B cell (primary cell): Measurements from ENCODE around the gene LILRB1.

Experiments
- CTCF ChIP-seq: fragments of 200-600 bp; IDR thresholded peaks from one replicate; pipeline ENCODE4 v1.8.0; 2022; ENCODE audit warnings: antibody characterized with exemption, mild to moderate bottlenecking
- EZH2 ChIP-seq: IDR thresholded peaks from 2 replicates; pipeline ENCODE4 v1.6.1; 2012; ENCODE audit warnings: borderline replicate concordance, low read depth, mild to moderate bottlenecking, moderate library complexity, low read length; ENCODE audit not compliant: insufficient read depth, poor library complexity, severe bottlenecking

- TF ChIP-seq CTCF: no peak
- TF ChIP-seq EZH2: no peak
These were observed 30.7 kb downstream of the LILRB1 start for GRCh38 chr19:54660964-54661363.
